Kidney epithelial cell (primary cell): Measurements from ENCODE around the gene AGR3. TPM values are rescaled to one million over a fixed set of nuclear protein-coding genes. Genes with fewer than 3 reads are reported as not detected.
A peak's percentile ranks its signal among the peaks of the same experiment; 100 is the strongest.

Experiments used
- DNase-seq: peaks from one replicate; pipeline ENCODE4 v3.0.0-alpha.2; 2010; ENCODE audit warnings: low read depth
- H3K27me3 ChIP-seq: 2 replicates; pipeline ENCODE4 v1.6.0; 2011; ENCODE audit warnings: low read length; ENCODE audit not compliant: control insufficient read depth, insufficient read depth
- H3K36me3 ChIP-seq: 2 replicates; pipeline ENCODE4 v1.5.1; 2011; ENCODE audit warnings: low read length; ENCODE audit not compliant: control insufficient read depth, insufficient read depth
- H3K4me3 ChIP-seq: 2 replicates; pipeline ENCODE4 v1.5.1; 2011; ENCODE audit warnings: low read depth, mild to moderate bottlenecking, control low read depth, low read length
- CTCF ChIP-seq: IDR thresholded peaks from 2 replicates; pipeline ENCODE4 v1.5.1; 2011; ENCODE audit warnings: mild to moderate bottlenecking, moderate library complexity, low read length, control low read depth, inconsistent platforms; ENCODE audit not compliant: insufficient read depth, poor library complexity, severe bottlenecking
- total RNA-seq: library from RNA; depleted of rRNA; stranded (reverse); fragments of >200 nt; gene quantifications from 2 replicates; pipeline ENCODE4 v1.2.3, GENCODE V29; 2015

AGR3 gene
- total RNA-seq, 1 donor from 2014 or later = not detected

GRCh38 chr7:16923019-16923418 lies 41.2 kb upstream of the AGR3 start:
- TF ChIP-seq CTCF = no peak
- no peaks in the 10 kb centered on the region for H3K27me3 ChIP-seq
- H3K4me3 ChIP-seq = no peak overlapping the region
- DNase-seq = no peak
- no peaks in the 10 kb centered on the region for H3K36me3 ChIP-seq

- Histone ChIP-seq H3K4me3 (no peak overlapping the region), H3K36me3 (no peaks in the 10 kb centered on the region), H3K27me3 (no peaks in the 10 kb centered on the region)
- peak; percentile 56 for DNase-seq
- TF ChIP-seq CTCF = no peak
These were observed 40.0 kb upstream of the AGR3 start for GRCh38 chr7:16921644-16922257.

GRCh38 chr7:16921151-16921550 lies 39.4 kb upstream of the AGR3 start:
- no peak for DNase-seq
- Histone ChIP-seq H3K27me3 (no peaks in the 10 kb centered on the region), H3K36me3 (no peaks in the 10 kb centered on the region), H3K4me3 (no peak overlapping the region)
- TF ChIP-seq CTCF = no peak

- no peaks in the 10 kb centered on the region for H3K27me3 ChIP-seq
- no peaks in the 10 kb centered on the region for H3K36me3 ChIP-seq
- DNase-seq = no peak
- H3K4me3 ChIP-seq = no peak overlapping the region
- no peak for TF ChIP-seq CTCF
These were observed 37.7 kb upstream of the AGR3 start for GRCh38 chr7:16919440-16919839.

- DNase-seq = no peak
- H3K27me3 ChIP-seq = no peaks in the 10 kb centered on the region
- no peak overlapping the region for H3K4me3 ChIP-seq
- no peaks in the 10 kb centered on the region for H3K36me3 ChIP-seq
- peak; percentile 71 for TF ChIP-seq CTCF
These were observed 36.6 kb upstream of the AGR3 start for GRCh38 chr7:16918288-16918895.

GRCh38 chr7:16916738-16917137 lies 35.0 kb upstream of the AGR3 start:
- DNase-seq = no peak
- Histone ChIP-seq H3K4me3 (no peak overlapping the region), H3K27me3 (no peaks in the 10 kb centered on the region), H3K36me3 (no peaks in the 10 kb centered on the region)
- TF ChIP-seq CTCF = no peak
